ENCODE measurements around the gene LMF1.

DNA sequence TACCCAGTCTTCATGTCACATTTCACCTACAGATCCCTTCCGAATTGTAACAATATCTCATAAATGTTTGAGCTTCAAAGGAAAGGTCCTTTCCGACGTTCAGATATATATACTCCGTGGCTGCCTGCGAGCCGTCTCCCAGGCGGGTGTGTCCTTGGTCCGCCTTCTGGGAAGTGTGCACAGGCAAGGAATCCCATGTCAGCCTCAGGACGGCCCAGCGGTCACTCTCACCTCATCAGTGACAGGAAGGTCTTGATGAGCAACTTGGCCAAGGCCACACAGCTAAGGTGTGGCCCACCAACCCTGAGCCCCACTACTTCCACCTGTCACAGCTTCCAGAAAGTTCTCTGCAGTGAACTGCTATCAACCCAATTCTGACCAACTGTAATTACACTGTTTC lies 4.3 kb downstream of the LMF1 start:
- TF ChIP-seq, protein P1, sequence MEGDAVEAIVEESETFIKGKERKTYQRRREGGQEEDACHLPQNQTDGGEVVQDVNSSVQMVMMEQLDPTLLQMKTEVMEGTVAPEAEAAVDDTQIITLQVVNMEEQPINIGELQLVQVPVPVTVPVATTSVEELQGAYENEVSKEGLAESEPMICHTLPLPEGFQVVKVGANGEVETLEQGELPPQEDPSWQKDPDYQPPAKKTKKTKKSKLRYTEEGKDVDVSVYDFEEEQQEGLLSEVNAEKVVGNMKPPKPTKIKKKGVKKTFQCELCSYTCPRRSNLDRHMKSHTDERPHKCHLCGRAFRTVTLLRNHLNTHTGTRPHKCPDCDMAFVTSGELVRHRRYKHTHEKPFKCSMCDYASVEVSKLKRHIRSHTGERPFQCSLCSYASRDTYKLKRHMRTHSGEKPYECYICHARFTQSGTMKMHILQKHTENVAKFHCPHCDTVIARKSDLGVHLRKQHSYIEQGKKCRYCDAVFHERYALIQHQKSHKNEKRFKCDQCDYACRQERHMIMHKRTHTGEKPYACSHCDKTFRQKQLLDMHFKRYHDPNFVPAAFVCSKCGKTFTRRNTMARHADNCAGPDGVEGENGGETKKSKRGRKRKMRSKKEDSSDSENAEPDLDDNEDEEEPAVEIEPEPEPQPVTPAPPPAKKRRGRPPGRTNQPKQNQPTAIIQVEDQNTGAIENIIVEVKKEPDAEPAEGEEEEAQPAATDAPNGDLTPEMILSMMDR (conservative IDR thresholded peaks at IDR 0.05; ENCODE audit: low read length) = no peak
- TF ChIP-seq EZH2phosphoT487 (IDR thresholded peaks at IDR 0.05; ENCODE audit: borderline replicate concordance, low read depth, low read length) = no peak

Measured in OCI-LY7 (cell line).